GM18499 (cell line): ENCODE results near the gene PPP4R3A.
"Not testable (repeated sequence)": the region's sequence is repeated elsewhere in the genome, so short reads cannot be mapped to it uniquely, and the experiment has no call there.

Experiments used
- ATAC-seq: cut with Tn5 transposase; IDR thresholded peaks from one replicate; pipeline ENCODE4 v1.9.1; 2021; ENCODE audit warnings: moderate number of reproducible peaks; ENCODE audit not compliant: insufficient read depth, unreplicated experiment

The PPP4R3A gene

DNA sequence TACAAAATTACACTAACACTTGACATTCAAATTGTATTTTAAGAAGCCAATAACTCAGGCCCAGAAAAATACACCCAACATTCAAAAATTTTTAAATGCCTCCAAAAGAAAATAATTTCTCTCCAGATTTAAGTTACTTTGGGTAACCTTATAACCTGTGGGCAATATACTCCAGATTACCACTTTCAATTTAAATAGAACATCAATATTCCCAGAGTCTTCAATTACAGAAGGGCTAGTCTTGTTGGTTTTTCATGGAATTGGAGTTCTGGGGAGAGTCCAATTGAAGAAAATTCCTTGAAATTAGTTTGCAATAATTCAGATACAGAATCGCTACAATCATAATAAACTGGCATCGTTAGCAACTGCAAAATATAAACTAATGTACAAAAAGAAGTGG lies 2.0 kb downstream of the PPP4R3A start:
- no peak for ATAC-seq

DNA sequence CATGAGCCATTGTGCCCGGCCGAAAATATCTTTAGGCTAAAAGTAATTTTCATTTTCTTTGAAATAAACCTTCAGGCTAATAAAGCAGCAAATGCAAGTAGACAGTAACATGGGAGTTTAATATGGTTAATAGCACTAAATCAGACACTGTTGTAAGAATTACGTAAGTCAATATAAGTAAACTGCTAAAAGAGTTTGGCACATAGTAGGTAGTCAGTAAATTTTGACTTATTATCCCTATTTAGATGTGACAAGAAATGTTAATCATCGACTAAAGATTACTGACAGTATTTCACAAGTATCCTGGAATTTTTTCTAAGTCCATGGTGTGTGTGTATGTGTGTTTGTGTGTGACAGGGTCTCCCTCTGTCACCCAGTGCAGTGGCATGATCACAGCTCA lies 3.9 kb downstream of the PPP4R3A start:
- ATAC-seq, result no peak

GRCh38 chr14:91503000-91503504 lies 7.1 kb downstream of the PPP4R3A start:
- ATAC-seq, result no peak

- no peak for ATAC-seq
Measured at GRCh38 chr14:91501951-91502930, 7.9 kb downstream of the PPP4R3A start.

DNA sequence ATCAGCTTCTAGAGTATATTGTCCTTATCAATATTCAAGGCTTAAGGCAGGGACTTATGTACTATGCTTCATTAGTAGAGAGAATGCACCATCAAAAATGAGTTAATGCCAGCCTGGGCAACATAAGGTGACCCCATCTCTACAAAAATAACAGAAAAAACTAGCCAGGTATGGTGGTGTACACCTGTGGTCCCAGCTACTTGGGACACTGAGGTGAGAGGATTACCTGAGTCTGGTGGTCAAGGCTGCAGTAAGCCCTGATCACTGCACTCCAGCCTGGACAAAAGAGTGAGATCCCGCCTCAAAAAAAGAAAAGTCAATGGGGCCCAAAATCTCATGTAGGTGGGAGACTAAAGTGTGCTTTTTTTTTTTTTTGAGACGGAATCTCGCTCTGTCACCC lies 8.8 kb downstream of the PPP4R3A start:
- no peak for ATAC-seq

DNA sequence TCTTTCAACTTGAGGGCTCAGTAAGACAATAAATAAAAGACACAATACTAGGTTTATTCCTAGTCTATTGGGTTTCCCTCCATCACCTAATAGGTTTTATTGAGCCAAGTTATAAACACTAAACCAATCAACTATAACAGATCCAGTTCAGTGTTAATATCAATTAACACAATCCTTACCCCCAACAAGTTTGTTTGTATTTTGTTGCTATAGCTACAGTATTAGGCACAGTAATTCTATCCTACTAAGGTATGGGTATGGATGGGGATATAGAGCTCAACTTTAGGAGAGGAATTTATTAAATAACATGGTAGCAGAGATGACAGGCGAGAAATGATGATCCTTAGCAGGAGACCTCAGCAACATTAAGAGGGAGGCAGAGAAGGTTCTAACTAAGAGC lies 13.3 kb downstream of the PPP4R3A start:
- no peak for ATAC-seq

- not testable (repeated sequence) for ATAC-seq
Measured at GRCh38 chr14:91494392-91495065, 15.6 kb downstream of the PPP4R3A start.

- no peak for ATAC-seq
Measured at GRCh38 chr14:91493169-91493568, 16.9 kb downstream of the PPP4R3A start.

DNA sequence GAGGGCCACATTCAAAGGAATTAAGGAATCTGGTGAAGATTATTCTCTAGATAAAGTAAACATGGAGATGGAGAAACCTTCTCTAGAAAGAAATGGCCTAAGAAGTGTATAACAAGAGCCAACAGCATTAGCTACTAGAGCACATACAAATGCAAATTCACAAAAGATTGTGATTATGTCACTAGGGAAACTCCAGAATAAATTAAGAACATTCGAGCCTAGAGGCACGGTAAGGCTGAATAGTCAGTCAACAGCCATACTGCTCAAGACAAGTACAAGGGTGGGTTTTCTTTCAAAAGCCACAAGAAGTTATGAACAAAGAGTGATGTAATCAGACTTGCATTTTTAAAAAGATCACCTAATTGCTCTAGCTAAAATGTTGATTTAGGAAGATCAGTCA lies 25.4 kb downstream of the PPP4R3A start:
- no peak for ATAC-seq

DNA sequence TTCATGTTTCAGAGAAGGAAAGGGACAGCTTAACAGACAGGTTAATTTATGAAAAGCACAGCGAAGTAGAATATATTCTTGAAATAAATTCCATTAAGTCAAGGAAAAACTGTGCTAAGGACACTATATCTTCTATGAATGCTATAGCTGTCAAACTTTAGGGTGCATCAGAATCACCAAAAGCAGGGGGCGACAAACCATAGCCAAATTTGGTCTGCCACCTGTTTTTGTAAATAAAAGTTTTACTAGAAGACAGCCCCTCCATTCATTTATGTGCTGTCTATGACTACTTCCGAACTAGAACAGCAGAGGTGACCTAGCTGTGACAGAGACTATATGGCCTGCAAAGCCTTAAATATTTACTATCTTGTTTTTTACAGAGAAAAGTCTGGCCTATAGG lies 25.9 kb downstream of the PPP4R3A start:
- no peak for ATAC-seq

GRCh38 chr14:91482263-91483013 lies 27.7 kb downstream of the PPP4R3A start:
- ATAC-seq, result no peak

DNA sequence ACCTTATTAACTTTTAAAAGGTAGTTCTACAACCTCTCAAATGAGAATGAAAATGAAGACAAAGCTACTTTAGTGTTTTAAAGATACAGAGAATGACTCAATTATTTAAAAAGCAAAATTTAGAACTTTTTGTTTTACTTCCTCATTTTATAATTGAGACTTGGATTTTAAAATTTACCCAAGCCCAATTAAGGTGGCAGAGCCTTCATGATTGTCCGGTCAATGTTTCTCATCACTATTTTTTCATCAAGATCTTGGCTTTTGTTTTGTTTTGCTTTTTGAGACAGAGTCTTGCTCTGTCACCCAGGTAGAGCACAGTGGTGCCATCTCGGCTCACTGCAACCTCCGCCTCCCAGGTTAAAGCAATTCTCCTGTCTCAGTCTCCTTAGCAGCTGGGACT lies 32.7 kb downstream of the PPP4R3A start:
- ATAC-seq, result no peak

DNA sequence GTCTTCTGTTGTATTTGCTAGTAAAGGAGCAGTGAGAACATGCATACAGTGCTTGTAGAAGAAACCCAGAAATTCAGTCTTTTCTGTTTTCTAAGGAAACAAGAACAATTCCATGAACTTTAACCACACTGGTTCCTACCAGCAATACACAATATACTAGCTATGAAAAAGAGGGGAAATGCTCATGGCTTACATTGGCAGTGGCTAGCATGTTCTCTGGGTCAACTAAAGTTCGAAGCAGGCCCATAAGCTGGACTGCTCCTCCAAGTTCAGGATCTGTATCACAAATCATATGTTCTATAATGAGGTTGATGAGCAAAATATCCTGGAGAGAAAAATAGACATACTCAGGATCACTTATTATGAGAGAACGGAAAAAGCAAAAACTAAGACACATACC lies 37.1 kb downstream of the PPP4R3A start:
- ATAC-seq, result no peak

DNA sequence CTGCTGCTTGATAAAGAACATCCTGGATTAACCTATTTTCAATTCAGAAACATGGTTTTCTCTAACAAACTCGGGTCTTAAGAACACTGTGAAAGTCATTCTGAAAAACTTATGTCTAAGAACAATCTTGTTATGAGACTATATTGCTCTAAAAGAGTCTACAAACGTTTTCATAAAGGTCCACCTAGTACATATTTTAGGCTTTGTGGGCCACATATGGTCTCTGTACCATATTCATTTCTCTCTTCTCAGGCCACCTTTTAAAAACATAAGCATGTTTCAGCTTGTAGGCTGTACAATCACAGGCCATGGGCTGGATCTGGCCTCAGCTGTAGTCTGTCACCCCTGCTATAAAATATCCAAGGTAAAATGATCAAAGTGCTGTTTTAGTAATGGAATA lies 39.9 kb downstream of the PPP4R3A start:
- no peak for ATAC-seq

DNA sequence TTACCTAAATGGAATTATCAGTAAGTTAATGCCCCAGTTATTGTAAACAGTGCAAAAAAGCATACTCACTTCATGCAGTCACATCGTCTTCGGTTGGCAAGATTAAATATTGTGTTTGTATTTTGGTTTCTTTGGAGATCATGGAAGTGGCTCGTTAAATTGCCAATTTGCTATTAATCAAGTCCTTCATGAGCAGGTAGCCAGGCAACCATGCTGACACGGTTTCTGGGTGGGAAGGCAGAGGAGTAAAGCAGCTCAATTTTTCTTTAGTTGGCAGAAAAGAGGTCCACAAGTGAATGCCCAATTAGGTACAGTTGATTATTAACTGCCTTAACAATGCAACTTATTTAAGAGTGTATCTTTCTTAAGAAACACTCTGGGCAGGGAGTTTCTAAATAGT lies 43.9 kb downstream of the PPP4R3A start:
- no peak for ATAC-seq

GRCh38 chr14:91464615-91465205 lies 45.4 kb downstream of the PPP4R3A start:
- ATAC-seq, result no peak

- ATAC-seq, result no peak
Measured at GRCh38 chr14:91458612-91459011, 51.5 kb downstream of the PPP4R3A start.

DNA sequence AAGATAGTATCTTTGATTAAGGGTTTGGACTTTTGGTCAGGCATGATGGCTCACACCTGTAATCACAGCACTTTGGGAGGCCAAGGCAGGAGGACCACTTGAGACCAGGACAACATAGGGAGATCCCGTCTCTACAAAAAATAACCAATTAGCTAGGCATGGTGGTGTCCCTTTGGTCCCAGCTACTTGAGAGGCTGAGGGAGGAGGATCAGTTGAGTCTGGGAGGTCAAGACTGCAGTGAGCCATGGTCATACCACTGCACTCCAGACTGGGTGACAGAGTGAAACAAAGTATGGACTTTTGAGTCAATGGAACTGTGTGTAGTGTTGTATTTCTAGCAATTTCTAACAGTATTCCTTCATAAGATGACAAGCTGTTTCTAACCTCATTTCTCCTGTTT lies 53.8 kb downstream of the PPP4R3A start:
- no peak for ATAC-seq

DNA sequence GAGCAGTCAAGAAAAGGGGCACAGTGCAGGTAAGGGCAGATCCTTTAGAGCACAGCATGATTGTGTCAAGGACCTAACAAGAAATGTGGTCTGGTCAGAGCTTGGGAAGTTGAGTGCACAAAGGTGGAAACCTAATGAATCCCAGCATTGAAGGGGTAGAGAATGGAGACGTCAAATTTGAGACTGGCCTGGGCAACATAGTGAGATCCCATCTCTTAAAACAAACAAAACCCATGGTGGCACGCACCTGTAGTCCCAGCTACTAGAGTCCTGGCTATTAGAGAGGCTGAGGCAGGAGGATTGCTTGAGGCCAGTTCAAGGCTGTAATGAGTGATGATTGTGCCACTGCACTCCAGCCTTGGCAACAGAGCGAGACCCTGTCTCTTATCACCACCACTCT lies 55.5 kb downstream of the PPP4R3A start:
- no peak for ATAC-seq

GRCh38 chr14:91454155-91454554 lies 56.0 kb downstream of the PPP4R3A start:
- ATAC-seq, result no peak
